HG02759 (cell line): ENCODE results near the gene ZFP57.
A peak's percentile ranks its signal among the peaks of the same experiment; 100 is the strongest.

Experiments used
- ATAC-seq: cut with Tn5 transposase; IDR thresholded peaks from one replicate; pipeline ENCODE4 v1.9.1; 2021; ENCODE audit warnings: mild to moderate bottlenecking, moderate library complexity; ENCODE audit not compliant: unreplicated experiment

The ZFP57 gene

GRCh38 chr6:29656157-29656556 lies 24.8 kb downstream of the ZFP57 start:
- no peak for ATAC-seq

DNA sequence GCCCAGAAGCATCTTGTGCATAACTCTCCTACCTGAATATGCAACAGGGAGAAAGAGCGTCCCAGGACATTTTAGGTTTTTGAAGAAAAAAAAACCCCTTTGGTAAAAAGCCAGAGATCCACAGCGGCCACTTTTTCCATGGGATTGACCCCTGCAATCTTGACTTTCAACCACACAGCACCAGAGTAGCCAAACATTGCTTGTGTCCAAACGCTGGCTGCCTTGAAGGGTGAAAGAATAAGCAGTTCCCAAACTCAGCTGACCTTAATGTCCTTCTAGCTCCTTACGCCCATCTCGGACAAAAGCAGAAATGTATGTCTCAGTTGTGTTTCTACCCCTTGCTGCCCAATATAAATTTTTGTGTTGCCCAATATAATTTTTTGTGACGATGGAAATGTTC lies 25.3 kb downstream of the ZFP57 start:
- ATAC-seq, result no peak

DNA sequence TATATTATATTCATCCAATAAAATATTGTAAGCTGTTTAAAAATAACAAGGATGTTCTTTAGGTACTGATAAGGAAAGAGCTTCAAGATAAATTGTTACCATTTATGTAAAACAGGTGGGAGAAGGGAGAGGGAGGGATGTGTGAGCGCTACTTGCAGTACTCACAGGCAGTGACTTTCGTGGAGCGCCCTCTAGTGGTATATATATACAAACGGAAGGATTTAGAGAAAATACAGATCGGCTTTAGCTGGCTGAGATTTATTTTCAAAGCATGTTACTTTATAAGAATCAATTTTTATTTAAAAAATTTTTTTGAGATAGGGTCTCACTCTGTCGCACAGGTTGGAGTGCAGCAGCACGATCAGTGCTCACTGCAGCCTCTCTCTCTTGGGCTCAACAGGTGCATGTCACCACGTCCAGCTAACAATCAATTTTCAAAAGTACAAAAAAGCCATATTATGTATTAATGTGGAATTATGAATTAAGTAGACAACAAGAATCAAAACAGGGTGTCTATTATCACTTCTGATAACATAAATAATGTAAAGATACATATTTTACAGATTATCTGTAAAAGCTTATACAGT lies 27.4 kb downstream of the ZFP57 start:
- ATAC-seq, result no peak

DNA sequence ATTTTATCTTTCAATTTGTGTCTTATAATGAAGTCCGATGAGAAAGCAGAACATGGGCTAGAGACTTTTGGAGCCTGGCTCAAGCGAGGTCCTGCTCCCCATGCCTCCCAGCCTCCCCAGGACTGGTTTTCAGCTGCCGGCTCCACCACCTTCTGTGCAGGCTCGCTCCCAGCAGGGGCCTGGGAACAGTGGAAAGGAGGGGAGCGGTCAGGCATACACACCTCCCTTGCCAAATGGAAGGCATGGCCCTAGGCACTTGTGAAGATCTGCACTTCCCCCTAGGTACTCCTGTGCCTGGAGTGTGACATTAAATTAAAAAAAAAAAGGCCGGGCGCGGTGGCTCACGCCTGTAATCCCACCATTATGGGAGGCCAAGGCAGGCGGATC lies 28.8 kb downstream of the ZFP57 start:
- ATAC-seq, result no peak

DNA sequence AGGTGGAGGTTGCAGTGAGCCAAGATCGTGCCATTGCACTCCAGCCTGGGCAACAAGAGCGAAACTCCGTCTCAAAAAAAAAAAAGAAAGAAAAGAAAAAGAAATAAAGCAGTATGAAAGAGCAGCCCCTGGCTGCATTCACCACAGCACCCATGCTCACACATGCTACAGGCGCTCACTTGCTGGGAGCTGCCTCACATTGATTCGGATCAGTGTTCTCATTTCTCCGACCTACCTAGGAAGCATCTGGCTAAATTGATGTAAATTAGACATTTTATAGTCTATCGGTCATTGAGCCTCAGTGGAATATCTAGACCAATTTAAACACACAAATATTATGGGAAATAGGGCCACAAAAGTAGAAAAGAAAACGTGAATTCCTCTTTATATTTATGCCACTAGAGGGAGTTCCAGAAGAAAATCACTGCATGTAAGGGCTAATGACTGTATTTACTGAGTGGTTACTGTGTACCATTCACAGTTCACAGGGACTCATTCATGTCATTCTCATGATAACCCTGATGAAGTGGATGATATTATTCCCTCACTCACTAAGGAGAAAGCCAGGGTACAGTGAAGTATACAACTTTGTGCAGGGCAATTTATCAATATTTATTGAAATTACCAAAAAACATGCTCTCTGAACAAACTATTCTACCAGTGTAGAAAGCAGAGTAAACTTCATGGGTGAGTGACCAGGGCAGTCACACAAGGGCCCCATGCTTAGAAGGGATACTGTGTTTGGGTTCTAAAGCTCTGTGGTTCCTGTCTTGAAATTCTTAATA lies 29.3 kb downstream of the ZFP57 start:
- no peak for ATAC-seq

GRCh38 chr6:29649701-29650673 lies 31.0 kb downstream of the ZFP57 start:
- peak; percentile 95 for ATAC-seq

DNA sequence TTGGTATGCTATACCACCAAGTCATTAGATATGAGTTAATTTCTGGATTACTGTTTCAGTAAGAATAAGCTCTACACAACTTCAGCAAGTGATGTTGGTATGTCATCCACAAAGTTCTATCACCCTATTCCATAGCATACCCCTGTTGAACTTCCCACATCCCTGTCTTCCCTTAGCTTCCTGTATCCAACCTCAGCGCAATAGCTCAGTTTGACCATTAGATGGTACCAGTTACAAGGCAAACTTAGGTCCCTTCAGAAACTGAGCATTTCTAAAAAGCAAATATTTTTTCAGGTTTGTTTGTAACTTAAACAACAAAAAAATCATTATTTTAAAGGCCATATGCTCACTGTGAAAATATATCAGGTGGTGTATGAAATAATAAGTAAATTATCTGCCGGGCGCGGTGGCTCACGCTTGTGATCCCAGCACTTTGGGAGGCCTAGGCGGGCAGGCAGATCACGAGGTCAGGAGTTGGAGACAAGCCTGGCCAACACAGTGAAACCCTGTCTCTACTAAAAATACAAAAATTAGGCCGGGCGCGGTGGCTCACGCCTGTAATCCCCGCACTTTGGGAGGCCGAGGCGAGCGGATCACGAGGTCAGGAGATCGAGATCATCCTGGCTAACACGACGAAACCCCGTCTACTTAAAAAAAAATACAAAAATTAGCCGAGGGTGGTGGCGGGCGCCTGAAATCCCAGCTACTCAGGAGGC lies 32.9 kb downstream of the ZFP57 start:
- no peak for ATAC-seq

GRCh38 chr6:29641430-29642148 lies 39.4 kb downstream of the ZFP57 start:
- ATAC-seq, result no peak

GRCh38 chr6:29637247-29637646 lies 43.7 kb downstream of the ZFP57 start:
- no peak for ATAC-seq

GRCh38 chr6:29633534-29633905 lies 47.4 kb downstream of the ZFP57 start:
- no peak for ATAC-seq

GRCh38 chr6:29632789-29633533 lies 48.0 kb downstream of the ZFP57 start, which contains the start of gene GABBR1:
GABBR1 (minus strand) TSS chr6:29633183; CDS start chr6:29632385, 798 bp downstream.
- peak; percentile 76 for ATAC-seq

DNA sequence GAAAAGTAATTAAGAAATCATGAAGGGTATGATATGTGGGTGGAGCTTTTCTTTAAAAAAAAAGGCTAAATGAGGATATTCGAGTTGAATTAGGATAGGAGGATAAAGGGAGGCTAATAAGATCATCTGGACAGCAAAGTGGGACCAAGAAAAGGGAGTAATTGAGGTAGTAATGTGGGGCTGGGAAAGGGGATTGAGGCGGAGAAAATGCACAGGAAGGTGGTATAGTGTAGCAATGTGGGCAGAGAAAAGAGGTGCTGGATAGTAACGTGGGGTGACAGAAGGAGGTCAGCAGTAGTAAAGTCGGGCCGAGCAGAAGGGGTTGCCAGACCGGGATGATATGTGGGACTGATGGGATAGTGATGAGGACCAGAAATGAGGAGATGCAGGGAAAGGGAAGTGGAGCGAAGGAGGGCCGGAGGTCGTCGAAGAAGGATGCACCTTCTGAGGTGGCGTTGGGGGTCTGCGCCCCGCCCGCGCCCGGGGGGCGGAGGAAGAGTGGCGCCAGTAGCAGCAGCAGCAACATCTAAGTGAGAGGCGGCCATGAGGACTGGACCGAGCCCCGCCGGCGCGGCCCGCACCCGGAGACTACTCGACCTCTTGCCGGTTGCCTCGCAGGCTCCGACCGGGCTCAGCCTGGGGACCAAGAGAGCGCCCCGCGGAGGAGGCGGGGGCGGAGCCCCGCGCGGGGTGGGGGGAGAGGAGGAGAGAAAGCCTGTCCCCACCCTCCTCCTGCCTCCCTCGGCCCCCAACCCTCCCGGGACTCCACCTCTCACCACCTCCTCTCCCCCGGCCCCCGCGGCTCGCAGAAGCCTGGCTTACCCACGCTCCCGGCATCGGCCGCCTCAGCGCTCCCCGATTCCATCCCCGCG lies 48.9 kb downstream of the ZFP57 start:
- peak; percentile 22 for ATAC-seq

GRCh38 chr6:29631209-29631810 lies 49.6 kb downstream of the ZFP57 start:
- no peak for ATAC-seq

DNA sequence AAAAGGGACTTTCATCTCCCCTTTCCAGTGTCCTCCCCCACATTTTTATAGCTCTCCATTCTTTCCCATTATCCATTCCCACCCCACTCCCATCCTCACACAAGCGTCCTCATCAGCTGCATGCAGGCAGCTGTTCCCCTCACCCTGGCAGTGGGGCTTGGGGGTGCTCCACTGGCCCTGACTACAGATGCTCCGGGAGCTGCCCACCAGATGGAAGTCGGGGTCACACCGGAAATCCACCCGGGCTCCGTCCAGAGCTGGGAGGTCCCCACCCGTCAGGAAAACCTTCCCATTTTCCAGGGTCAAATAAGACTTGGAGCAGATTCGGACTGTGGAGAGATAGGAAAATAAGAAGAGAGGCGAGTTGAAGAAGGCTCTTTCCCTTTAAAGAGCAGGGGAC lies 50.6 kb downstream of the ZFP57 start:
- no peak for ATAC-seq

DNA sequence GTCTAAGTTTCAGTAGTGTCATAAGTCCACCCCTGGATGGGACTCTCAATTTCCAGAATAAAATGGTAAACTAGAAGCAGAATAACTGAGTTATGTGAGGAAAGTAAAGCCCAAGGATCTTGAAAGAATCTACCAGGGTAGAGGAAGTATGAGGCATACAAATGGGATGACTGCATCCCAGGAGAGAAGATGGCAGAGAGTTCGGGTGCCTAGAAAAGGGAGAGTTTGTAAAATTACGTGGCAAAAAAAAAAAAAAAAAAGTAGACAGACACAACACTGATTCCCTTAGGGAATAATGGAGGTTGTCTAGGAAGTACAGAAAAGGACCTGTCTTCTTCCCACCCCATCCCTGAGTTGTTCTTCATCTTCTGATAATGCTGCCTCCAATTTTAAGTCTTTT lies 51.4 kb downstream of the ZFP57 start:
- ATAC-seq, result no peak

DNA sequence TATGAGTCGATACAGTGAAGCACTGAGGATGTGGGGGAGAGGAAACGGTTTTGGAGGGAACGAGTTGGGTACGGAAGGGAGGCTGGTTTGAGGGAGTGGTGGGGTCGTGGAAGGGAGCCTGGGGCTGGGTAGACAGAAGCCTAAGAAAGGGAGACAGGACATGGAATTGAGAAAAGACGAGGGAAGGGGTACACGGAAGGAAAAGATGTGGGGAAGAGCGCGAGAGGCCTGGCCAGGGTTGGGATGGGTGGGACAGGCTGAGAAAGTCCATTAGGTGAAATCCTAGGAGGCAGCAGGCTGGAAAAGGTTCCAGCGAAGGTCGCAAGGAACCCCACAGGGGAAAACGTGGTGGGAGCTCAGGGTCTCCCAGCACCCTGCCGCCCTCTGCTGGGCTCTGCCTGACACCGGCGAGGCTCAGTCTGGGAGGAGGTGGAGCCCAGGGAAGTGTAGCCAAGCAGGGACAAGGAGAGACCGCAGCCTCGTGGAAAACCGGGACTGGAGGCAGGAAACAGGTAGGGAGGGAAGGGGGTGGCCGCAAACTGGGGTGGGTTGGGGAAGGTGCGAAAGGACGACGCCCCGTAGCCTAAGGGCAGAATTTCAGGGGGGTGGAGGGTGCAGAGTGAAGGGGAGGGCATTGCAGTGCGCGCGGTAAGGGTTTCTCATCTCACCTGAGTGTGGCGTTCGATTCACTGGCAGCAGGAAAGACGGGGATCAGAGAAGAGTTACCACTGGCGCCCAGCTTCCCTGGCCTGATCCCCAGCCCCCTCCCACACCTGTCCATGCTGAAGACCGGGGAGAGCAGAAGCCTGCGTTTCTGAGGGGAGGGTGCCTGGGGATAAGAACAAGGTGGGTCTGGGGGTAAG lies 52.3 kb downstream of the ZFP57 start:
- ATAC-seq, result no peak

DNA sequence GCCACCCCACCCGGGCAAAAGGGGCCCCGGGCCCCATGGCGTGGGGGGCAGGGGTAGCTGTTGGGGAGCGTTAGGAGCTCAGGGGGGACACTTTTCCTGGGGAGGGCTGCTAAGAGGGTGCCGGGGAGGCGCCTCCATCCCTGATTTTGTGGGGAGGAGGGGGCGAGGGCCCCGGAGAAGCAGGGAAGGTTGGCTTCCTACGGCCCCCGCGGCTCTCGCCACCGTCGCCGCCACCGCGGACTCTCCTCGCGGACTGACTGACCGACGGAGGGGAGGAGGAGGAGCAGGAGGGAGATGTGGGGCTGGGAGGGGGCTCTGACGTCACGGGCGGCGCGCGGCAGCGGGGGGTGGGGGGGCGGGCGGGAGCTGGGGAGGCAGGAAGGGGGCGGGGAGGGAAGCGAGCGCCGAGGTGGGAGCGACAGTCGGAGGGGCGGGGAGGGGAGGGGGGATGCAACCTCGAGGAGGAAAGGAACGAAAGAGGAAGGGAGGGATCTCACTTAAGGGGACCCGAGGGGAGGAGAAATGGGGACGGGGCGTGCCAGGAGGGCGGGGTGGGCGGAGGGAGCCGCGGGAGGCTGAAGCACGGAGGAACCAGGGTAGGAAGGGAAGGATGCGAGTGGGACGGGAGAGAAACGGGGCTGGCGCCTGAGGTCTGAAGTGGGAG lies 53.1 kb downstream of the ZFP57 start:
- ATAC-seq, result no peak
